GM21367 (cell line): ENCODE measurements around the gene CLEC16A.
A peak's percentile ranks its signal among the peaks of the same experiment; 100 is the strongest.

Source experiments
- ATAC-seq: cut with Tn5 transposase; IDR thresholded peaks from one replicate; pipeline ENCODE4 v1.9.1; 2021; ENCODE audit not compliant: unreplicated experiment

Gene CLEC16A

GRCh38 chr16:11168386-11169051 is 224.2 kb downstream of the CLEC16A start:
- no peak for ATAC-seq

GRCh38 chr16:11169641-11170040 is 225.3 kb downstream of the CLEC16A start:
- no peak for ATAC-seq

DNA sequence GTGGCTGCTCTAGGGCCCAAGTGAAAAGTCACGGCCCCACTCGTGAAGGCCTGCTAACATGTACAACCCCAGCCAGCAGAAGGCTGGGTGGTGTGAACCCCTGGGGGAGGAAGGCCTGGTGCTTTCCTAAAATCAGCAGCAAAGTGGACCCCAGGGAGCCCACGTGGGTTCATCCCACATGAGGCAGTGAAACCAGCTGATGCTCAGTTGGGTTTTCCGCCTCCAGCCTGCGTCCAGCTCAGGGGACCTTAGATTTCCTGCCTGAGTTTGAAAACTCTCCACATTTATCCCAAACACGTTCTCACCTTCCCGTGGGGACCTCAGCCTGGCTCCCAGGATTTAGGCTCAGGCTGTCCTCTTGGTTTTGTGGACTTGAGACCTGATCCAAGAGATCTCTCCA is 225.8 kb downstream of the CLEC16A start:
- ATAC-seq: no peak

DNA sequence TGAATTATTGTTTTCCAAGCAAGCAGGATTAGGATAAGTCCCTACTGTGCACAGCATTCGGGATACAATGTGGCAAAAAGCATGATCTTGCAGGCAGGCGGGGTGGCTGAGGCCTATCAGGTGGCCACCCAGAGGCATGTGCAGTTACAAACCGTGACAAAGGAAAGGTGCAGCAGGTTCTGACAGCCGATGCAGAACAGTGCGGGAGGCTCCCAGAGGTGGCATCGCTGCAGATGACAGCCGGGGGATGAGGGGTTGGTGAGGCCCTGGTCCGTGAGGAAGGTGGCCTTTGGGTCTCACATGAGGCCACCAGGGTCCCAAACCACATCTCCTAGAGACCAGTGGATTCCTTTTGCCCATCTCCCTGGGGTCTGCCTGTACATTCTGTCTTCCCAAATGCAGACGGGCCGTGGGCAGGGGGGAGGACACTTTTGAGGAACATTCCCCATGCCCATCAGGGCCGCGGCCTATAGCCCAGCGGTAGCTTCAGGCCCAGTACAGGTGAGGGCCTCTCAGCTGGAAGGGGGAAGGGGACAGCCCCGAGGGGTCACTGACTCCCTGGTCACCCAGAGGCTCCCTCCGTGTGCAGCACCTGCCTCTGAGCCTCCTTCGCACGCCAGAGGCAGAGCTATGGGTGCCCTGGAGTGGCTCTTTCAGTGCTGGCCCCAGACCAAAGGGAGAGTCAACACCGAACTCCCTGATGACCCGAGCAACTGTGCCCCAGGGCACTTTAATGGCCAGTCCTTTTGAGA is 226.5 kb downstream of the CLEC16A start:
- no peak for ATAC-seq

- no peak for ATAC-seq
Observed at GRCh38 chr16:11171448-11171709, 227.0 kb downstream of the CLEC16A start.

DNA sequence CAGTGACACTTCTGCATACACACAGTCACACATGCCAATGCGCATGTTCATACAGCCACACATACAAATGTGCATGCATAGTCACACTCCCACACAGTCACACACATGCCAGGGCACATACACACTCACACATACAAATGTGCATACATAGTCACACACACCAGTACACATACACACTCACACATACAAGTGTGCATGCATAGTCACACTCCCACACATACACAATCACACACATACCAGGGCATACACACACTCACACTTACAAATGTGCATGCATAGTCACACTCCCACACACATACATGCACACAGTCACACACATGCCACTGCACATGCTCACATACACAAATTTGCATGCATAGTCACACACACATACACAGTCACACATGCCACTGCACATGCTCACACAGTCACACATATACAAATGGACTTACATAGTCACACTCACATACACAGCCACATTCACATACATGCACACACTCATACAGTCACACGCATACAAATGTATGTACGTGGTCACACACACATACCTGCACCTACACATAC is 227.5 kb downstream of the CLEC16A start:
- no peak for ATAC-seq

- no peak for ATAC-seq
Observed at GRCh38 chr16:11173426-11173825, 229.1 kb downstream of the CLEC16A start.

DNA sequence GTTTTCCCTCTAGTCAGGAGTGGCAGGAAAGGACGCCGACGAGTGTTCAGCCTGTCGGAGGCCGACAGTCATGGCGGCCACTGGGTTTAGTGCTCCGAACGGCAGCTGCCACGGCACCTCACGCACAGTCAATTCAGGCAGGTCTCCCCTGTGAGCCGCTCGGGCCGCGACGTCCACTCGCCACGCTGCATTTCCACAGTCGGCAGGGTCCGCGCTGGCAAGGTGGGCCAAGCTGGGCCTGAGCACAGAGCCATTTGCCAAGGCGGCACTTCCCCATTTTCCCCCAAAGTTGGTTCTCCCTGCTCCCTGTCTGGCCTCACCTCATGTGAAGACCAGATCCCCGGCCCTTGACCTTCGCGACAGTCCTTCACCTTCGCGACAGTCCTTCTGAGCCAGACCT is 229.8 kb downstream of the CLEC16A start:
- ATAC-seq: no peak

GRCh38 chr16:11175106-11175786 is 230.9 kb downstream of the CLEC16A start:
- no peak for ATAC-seq

DNA sequence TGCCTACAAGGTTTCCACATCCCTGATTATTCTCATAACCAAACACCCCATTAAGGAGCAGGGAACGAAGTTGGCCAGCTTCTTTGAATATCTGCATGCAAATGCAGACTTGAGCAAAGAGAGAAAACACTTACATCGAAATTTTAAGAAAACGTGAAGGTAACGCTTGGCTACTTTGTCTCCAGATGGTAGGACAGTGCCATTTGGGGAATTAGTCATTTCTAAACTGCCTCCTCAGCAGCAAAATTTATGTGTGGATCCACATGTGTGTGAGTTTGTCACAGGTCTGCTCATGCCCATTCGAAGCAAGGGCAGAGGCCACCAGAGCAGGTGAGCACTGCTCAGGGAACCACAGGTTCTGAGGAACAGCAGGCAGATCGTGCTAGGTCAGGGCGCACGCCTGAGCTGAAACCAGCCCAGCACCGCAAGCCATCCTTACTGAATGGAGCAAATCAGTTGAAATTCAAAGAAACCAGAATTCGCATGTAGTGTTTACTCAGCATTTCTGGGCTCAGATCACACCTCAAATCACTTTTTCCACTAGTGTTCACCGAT is 231.5 kb downstream of the CLEC16A start:
- ATAC-seq: no peak

DNA sequence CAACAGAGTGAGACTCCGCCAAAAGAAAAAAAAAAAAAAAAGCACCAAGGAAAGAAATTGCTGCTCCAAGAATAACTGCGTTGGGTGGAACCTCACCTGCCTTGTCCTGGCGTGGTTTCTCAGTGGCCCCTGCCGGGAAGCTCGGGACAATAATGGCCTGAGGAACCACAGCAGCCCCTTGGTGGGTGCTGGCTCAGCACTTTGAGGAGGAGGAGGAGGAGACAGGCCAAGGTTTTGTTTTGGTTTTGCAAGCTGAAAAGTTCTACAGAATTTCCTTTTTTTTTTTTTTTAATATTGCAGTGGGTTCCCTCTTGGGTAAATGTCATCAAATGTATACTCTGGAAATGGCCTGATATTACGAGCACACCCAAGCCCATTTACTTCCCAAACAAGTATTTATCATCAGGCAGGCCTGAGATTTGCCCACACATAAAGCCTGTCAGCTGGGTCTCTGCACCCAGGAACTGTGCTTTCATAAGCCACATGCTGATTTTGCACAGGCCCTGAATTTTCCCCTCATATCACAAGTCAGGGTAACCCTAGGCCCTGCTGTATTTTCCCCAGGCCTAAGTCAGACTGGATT is 233.3 kb downstream of the CLEC16A start:
- ATAC-seq: no peak

GRCh38 chr16:11178424-11178823 is 234.1 kb downstream of the CLEC16A start:
- no peak for ATAC-seq

DNA sequence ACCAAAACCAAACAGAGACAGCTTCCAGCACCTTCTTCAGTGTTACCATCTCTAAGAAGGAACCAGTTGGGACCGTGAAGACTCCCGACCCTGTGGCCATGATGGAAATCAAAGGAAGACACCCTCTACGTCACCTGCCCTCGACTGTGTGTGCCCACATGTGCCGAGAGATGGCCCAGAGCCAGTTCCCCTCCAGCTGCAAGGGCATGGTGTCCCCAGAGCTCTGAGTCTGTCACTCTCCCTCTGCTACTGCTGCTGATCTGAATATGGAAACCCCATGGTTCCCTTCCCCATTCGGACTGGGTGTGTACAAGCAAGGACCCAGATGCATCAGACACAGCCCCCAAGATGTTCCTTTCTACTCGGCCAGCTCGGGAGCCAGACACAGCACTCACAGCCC is 235.2 kb downstream of the CLEC16A start:
- ATAC-seq: no peak

GRCh38 chr16:11180489-11180888 is 236.1 kb downstream of the CLEC16A start:
- ATAC-seq: no peak

DNA sequence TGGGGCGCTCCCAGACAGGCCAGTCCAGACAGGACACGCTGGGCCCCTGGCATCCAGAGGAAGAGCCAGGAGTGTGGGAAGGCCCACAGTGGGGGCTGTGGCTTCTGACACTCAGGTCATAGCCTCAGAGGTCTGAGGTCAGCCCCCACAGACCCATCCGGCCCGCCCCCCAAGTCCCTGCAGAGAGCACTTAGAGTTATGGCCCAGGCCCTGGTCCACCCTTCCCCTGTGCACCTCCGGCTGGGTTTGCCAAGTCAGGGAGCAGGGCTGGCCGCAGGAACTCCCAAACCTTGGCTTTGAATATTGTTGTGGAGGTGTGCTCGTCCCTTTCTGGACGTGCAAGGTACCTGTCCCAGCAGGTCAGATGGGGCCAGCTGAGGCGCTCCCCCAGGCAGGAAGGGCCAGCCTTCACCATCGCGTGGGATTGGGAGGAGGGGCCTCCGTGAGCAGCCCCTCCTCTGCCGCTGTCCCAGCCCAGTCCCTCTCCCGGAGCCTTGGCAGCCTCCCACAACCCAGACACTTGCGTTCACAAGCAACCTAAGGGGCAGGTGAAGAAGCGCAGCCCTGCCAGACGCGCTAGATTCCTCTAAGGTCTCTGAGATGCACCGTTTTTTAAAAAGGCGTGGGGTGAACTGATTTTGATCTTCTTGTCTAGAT is 237.0 kb downstream of the CLEC16A start:
- no peak for ATAC-seq

DNA sequence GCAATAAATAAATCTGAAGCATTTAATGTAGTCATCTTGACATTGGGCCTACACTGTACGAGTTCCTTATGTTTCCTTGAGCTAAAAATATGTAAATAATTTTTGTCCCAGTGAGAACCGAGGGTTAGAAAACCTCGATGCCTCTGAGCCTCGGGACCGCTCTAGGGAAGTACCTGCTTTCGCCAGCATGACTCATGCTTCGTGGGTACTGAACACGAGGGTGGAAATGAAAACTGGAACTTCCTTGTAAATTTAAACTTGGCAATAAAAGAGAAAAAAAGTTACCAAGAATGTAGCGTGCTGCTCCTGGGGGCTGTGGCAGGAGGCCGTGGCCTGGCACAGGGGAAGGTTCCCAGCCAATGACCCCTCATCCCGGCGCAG is 237.5 kb downstream of the CLEC16A start:
- ATAC-seq: no peak

- ATAC-seq: no peak
Observed at GRCh38 chr16:11182411-11182810, 238.0 kb downstream of the CLEC16A start.

DNA sequence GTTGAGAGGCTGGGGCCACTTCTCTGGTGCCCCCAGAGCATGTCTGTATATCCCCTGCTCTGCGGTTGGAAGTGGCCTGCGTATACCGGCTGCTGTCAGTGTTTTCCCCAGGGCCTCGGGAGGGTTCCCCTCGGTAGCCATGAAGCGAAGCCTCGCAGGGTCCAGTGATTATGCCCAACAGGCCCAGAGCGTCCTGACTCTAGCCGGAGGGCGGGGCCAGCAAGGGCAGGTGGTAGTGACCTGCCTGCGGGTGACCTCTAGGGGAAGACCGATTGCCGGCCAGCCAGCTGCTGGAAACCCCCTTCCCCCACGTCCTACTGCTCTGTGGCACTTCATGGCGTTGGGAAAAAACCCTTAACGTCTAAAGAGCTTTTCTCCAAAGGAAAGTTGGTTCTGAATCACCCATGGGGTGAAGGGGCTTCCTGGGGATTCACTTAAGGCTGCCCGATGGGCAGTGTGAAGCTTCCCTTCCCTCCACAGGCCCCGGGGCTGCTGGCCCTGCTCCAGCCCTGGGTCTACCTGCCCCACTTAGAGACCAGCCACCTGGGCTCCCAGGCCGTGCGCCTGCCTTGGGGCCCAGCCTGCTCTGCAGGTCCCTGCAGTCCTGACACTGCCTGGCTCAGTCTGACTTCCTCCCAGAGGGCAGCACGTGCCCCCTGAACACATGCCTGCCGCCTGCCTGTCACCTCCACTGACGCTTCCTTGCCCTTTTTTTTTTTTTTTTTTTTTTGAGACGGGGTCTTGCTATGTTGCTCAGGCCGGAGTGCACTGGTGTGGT is 238.9 kb downstream of the CLEC16A start:
- peak; percentile 48 for ATAC-seq

DNA sequence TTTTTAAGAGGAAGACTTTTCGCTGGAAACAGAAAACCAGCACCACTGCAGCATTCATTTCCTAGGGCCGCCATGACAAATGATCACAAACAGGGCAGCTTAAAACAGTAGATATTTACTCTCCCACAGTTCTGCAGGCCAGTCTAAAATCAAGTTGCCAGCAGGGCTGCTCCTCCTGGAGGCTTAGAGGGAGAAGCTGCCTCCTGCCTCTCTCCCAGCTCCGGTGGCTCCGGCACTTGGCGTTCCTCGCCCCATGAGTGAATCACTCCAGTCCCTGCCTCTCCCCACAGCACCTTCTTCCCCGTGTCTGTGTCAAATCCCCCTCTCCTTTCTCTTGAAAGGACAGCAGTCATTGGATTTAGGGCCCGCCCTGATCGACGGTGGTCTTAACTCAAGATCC is 239.6 kb downstream of the CLEC16A start:
- ATAC-seq: no peak

- no peak for ATAC-seq
Observed at GRCh38 chr16:11187522-11188023, 243.2 kb downstream of the CLEC16A start.
